Activated CD8-positive, alpha-beta memory T cell treated with anti-CD3 and anti-CD28 coated beads, Interleukin-2, amount 50 U/mL, for 48 hours (primary cell): ENCODE results near the gene GLCCI1.
A peak's percentile ranks its signal among the peaks of the same experiment; 100 is the strongest.

Experiments used
- DNase-seq: peaks from one replicate; pipeline ENCODE4 v3.0.0-alpha.2; 2020

The GLCCI1 gene

GRCh38 chr7:7964250-7964649 is 4.3 kb upstream of the GLCCI1 start:
- no peak for DNase-seq

- DNase-seq: no peak
Measured at GRCh38 chr7:7964691-7965090, 3.9 kb upstream of the GLCCI1 start.

GRCh38 chr7:7965301-7965700 is 3.3 kb upstream of the GLCCI1 start:
- no peak for DNase-seq

- no peak for DNase-seq
Measured at GRCh38 chr7:7966141-7966734, 2.4 kb upstream of the GLCCI1 start.

GRCh38 chr7:7967886-7968543 is 581 bp upstream of the GLCCI1 start:
- DNase-seq: no peak

- peak; percentile 77 for DNase-seq
Measured at GRCh38 chr7:7969306-7970236, 975 bp downstream of the GLCCI1 start.

- no peak for DNase-seq
Measured at GRCh38 chr7:7970237-7970530, 1.6 kb downstream of the GLCCI1 start.

- DNase-seq: no peak
Measured at GRCh38 chr7:7970531-7971307, 2.1 kb downstream of the GLCCI1 start.

GRCh38 chr7:7971308-7972040 is 2.9 kb downstream of the GLCCI1 start:
- no peak for DNase-seq

GRCh38 chr7:7972128-7972527 is 3.5 kb downstream of the GLCCI1 start:
- DNase-seq: no peak

GRCh38 chr7:7972922-7973594 is 4.5 kb downstream of the GLCCI1 start:
- DNase-seq: no peak

- DNase-seq: no peak
Measured at GRCh38 chr7:7976677-7977076, 8.1 kb downstream of the GLCCI1 start.

- no peak for DNase-seq
Measured at GRCh38 chr7:7977774-7978173, 9.2 kb downstream of the GLCCI1 start.

- DNase-seq: no peak
Measured at GRCh38 chr7:7978860-7979259, 10.3 kb downstream of the GLCCI1 start.

- no peak for DNase-seq
Measured at GRCh38 chr7:7979558-7979957, 11.0 kb downstream of the GLCCI1 start.

GRCh38 chr7:7980134-7980533 is 11.5 kb downstream of the GLCCI1 start:
- DNase-seq: no peak

- DNase-seq: no peak
Measured at GRCh38 chr7:7982904-7983303, 14.3 kb downstream of the GLCCI1 start.

- no peak for DNase-seq
Measured at GRCh38 chr7:7984424-7984823, 15.8 kb downstream of the GLCCI1 start.

- no peak for DNase-seq
Measured at GRCh38 chr7:7988706-7989105, 20.1 kb downstream of the GLCCI1 start.

- no peak for DNase-seq
Measured at GRCh38 chr7:7989133-7989532, 20.5 kb downstream of the GLCCI1 start.

GRCh38 chr7:7989616-7990440 is 21.2 kb downstream of the GLCCI1 start:
- DNase-seq: no peak
